HG03095 (cell line): Measurements from ENCODE around the gene NT5C2.
A peak's percentile ranks its signal among the peaks of the same experiment; 100 is the strongest.
"Not testable (repeated sequence)": the region's sequence is repeated elsewhere in the genome, so short reads cannot be mapped to it uniquely, and the experiment has no call there.

Experiments used
- ATAC-seq: cut with Tn5 transposase; IDR thresholded peaks from one replicate; pipeline ENCODE4 v1.9.1; 2021; ENCODE audit warnings: moderate library complexity; ENCODE audit not compliant: unreplicated experiment

The NT5C2 gene

DNA sequence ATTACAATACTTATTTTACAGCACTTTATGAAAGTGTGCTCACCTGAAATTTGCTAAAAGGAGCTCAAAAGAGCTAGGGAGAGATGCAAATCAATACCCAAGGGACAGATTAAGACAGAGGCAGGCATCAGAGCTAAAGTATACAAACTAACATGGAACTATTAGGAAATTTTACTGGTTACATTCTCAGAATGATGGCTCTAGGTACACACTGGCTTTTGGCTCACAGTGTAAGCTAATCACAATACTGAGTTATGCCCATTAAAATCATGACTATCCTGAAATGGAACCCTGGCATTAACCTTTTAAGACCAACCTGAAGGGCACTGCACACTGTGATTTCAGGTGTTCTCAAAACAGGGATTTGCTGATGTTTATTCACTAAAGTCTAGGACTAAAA is 98.1 kb downstream of the NT5C2 start:
- ATAC-seq: no peak

GRCh38 chr10:103090911-103091310 is 102.2 kb downstream of the NT5C2 start:
- ATAC-seq: no peak

GRCh38 chr10:103089493-103089892 is 103.6 kb downstream of the NT5C2 start:
- no peak for ATAC-seq

- ATAC-seq: no peak
Observed at GRCh38 chr10:103086799-103087198, 106.3 kb downstream of the NT5C2 start.

GRCh38 chr10:103086261-103086660 is 106.8 kb downstream of the NT5C2 start:
- no peak for ATAC-seq

- no peak for ATAC-seq
Observed at GRCh38 chr10:103083977-103084320, 109.1 kb downstream of the NT5C2 start.

DNA sequence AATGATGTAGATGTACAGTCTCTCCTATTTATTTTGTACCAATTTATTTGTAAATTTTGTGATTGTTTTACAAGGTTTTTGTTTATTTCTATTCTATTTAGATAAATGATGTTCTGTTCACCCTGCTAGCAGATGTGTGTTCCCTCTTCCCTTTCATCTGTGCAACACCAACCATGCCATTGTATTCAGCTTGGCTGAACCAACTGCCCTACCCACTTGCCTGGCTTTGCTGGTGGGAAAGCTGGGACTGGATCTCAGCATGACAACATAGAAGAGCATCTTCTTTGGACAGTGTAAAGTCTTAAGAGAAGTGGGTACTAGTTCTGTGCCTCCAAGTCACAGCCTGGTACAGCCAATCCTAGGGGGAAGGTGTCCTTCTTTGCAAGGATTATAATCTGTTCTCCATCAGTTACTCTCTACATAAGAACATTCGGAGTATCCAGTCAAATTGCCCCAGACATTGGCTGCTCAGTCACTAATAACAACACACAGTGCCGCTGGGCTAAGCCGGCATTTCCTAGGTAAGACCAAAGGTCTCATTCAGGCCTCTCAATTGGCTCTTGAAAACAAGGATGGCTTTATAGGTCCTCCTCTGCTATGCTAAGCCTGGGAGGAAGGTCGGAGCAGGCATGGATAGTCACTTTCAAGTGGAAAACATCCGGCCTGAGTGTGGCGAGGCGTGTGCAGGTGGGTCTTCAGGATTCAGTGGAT is 109.7 kb downstream of the NT5C2 start:
- ATAC-seq: no peak

- ATAC-seq: no peak
Observed at GRCh38 chr10:103082683-103083082, 110.4 kb downstream of the NT5C2 start.

DNA sequence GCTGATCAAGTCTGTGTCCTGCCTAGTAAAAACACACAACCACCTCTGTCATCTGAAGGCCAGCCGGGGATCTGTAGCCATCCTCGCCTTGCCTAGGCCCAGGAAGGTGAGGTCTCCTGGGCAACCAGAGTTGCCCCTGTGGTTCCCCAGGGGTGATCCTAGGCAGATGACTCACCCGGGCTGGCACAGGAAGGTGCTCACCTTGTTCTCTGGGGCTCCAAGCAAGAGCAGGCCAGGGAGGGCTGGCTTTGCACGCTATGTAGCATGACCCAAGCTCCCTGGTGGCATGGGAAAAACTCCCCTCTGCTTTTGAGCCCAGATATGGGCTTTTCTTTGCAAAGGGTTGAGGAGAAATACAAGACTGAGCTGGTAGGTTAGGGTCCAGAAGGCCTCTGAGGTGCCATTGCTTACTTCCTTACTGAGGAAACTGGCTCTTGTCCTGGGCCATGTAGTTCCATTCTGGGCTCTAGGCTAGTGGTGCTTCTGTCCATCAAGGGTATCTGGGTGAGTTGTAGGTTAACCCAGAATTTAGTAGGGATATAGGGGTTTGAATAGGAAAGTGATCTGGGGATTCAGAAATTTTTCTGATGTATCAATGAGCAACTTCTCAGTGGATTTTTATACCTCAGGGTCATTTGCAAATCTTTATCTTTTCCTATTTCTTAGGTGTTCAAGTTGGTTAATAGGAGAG is 112.0 kb downstream of the NT5C2 start:
- no peak for ATAC-seq

DNA sequence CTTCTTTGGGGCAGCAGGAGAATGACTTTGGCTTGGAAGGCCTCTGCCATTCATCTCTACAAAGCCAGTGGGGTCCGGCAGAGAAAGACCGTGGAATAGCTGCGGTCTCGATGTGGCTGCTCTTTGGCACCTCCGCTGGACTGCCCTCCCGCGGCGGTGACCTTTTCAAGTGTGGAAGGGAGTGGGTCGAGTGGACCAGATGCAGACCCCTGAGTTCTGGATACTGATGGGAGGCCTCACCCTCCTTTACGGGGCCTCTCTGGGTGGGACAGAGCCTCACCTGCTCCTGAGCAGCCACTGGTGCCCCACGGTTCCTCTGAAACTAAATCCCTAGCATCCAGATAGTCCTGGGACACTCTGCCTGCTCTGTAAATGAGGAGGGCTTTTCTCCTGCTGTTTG is 113.1 kb downstream of the NT5C2 start:
- ATAC-seq: no peak

- no peak for ATAC-seq
Observed at GRCh38 chr10:103079100-103079499, 114.0 kb downstream of the NT5C2 start.

DNA sequence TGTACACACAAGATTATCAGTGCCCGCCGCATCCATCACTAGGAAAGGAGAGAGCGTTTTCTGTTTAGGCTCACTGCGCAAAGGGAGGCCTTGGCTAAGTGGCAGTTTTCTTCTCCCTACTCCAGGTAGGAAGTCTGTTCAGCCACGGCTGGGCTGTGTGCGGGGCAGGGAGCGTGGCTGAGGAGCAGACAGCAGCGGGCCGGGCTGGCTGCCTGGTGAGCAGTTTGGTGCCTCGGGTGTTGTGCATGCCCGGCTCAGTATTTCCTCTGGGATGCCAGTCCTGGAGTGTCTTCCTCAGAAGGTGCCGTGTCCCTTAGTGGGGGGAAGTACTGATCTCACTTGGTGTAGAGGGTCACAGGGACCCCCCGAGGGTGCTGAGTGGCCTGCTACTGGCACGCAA is 114.4 kb downstream of the NT5C2 start:
- ATAC-seq: no peak

DNA sequence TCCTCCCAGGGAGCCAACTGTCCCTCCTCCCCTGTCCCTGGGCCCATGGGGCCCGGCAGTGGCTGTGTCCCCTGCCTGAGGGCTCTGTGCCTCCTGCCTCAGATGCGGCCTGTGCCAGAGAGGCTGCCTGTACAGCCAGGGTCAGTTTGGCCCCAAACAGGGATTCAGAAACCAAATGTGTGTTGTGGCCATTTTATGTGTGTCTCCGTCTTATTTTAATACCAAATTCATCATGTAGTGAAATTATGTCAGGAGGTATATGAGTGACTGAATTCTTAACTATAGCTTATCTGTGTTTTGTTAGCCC is 114.8 kb downstream of the NT5C2 start:
- no peak for ATAC-seq

GRCh38 chr10:103077491-103078308 is 115.4 kb downstream of the NT5C2 start:
- no peak for ATAC-seq

- no peak for ATAC-seq
Observed at GRCh38 chr10:103077020-103077419, 116.1 kb downstream of the NT5C2 start.

DNA sequence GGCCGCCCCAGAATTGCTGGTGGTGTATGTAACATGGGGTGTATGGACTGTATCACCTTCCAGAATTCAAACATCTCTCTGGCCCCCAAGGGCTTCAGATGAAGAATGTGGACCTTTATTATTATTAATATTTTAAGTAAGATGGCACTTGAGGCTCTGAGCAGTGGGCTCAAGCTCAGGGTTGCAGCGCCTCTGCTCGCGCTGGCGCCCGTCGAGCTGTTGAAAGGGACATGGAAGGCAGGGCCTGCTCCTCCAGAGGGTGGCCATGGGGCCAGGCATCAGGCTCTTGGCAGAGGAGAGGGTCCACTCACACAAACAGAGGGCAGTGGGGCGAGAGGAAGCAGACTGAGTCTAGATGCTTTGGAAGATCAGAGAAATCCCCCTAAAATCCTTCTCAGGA is 120.2 kb downstream of the NT5C2 start:
- ATAC-seq: no peak

DNA sequence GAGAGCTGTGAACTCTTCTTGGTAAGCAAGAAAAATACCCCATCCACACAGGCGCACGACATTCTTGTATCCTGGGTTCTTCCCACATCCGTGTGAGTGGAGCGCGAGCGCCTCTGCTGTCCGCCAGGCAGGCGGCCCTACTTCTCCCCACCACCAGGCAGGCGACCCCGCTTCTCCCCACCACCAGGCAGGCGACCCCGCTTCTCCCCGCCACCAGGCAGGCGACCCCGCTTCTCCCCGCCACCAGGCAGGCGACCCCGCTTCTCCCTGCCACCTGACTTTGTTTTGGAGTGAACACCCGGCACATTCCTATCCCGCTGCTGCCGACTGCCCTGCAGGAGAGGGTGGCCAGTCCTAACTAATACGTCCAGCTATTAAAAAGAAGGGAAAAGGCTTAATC is 120.8 kb downstream of the NT5C2 start:
- ATAC-seq: no peak

DNA sequence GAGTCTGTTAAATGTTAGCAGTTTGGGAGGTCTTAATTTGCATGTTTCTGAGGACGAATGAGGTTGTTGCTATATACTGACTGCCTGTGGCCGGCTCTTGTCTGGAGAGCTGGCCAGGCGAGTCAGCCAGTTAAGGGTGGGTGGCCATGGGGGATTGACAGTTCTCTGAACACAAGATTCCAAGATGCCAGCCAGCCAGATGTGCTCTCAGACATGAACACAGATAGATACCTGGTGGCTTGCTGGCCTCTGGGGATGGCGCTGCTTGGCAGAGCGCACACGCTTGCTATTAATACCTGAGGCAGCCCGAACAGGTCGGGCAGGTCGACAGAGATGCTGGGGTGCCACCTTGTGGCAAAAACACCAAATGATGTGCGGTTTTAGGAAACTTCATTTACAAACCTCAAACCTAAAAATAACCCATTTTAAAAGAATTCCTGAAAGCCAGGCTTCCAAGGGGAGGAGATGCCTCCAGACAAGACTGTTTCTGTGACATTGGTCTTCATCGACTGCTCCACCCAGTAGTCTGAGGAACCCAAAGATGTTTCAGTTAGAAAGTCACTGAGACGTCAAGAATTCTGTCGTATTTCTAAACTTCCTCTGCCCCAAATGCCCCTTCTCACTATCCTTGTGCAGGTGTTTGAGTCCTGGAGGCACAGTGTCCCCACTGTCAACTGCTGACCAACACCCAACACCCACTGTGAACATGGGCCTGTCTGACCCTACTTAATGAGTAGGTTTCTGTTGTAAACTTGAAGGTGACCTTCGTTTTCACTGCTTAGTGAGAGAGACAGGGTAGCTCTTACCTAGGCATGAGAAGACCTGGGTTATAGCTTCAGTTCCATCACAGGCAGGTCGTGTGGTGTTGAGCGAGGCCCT is 123.4 kb downstream of the NT5C2 start:
- ATAC-seq: peak; percentile 58

DNA sequence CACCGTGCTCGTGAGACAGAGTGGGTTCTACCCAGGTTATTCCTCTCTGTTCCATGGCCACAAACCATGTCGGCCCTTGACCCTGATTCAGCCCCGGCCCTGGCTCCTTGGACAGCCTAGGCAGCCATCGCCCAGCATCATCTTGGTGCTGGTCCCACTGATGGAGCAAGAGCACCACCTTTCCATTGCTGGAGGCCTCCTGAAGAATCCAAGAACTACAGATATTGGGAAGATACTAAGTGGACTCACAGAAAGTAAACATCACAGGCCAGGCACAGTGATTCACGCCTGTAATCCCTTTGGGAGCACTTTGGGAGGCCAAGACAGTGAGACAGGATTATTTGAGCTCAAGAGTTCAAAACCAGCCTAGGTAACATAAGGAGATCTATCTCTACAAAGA is 125.1 kb downstream of the NT5C2 start:
- ATAC-seq: no peak

DNA sequence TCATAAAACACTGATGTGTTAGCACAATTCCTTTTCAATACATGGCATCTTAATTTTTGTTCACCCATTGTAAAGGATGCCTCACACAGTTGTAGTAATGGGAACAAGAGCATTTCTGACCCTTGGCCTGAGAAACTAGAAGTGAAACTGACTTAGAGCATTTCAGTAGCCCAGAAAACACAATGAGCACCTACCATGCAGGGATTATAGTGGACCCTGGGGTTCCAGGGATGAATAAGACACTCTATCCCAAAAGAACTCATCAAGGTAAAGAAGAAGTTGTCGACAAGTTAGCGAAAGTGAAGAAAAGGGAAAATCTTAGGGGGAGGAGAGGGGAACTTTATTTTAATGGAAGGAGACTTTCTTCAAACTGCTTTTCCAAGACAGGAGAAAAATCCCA is 125.6 kb downstream of the NT5C2 start:
- ATAC-seq: no peak

GRCh38 chr10:103067099-103067477 is 126.0 kb downstream of the NT5C2 start:
- ATAC-seq: not testable (repeated sequence)
